Body of pancreas (tissue), 4 donors: Measurements from ENCODE around the gene MYCBPAP. TPM values are rescaled to one million over a fixed set of nuclear protein-coding genes. Genes with fewer than 3 reads are reported as not detected.

ENCODE experiments used
- ATAC-seq: fragments of 150-250 bp; one replicate; pipeline ENCODE4 v1.9.1; 2016
- DNase-seq, 4 donors: peaks; one replicate each; pipeline ENCODE4 v3.0.0-alpha.2; 2019
- H3K27ac ChIP-seq, 4 donors: fragments of 200-600 bp; sonication (generic); 1 replicate in 3 of 4; 2 replicates in 1 of 4; pipeline versions ENCODE4 v1.5.1 to v1.6.1; 2016 to 2019; ENCODE audit warnings: mild to moderate bottlenecking in 1 of 4, mixed read lengths in 1 of 4, moderate library complexity in 1 of 4
- H3K27me3 ChIP-seq, 2 donors: fragments of 200-600 bp; sonication (generic); one replicate each; pipeline ENCODE4 v1.6.0; 2016; ENCODE audit warnings: mild to moderate bottlenecking in 1 of 2
- H3K36me3 ChIP-seq, 2 donors: fragments of 200-600 bp; sonication (generic); replicated peaks in 1 of 2; 2 replicates each; pipeline ENCODE4 v1.5.1; 2016; ENCODE audit warnings: low read depth in 2 of 2; ENCODE audit not compliant: insufficient read depth in 1 of 2
- H3K4me1 ChIP-seq: fragments of 200-600 bp; sonication (generic); one replicate; pipeline ENCODE4 v1.6.0; 2016
- H3K4me3 ChIP-seq, 2 donors: fragments of 200-600 bp; sonication (generic); 1 replicate in 1 of 2; 2 replicates in 1 of 2; pipeline ENCODE4 v1.5.1; 2016 to 2019
- H3K9me3 ChIP-seq, 3 donors: fragments of 200-600 bp; sonication (generic); 1 replicate in 2 of 3; 2 replicates in 1 of 3; pipeline ENCODE4 v1.5.1; 2016
- CTCF ChIP-seq, 7 experiments: fragments of 450-650 bp in 4 of 7; fragments of 200-600 bp in 3 of 7; sonication (generic) in 3 of 7; IDR thresholded peaks; one replicate each; pipeline ENCODE4 v1.5.1; 2016 to 2019; ENCODE audit warnings: antibody characterized with exemption in 7 of 7
- POLR2A ChIP-seq, 3 donors: fragments of 450-650 bp; IDR thresholded peaks; one replicate each; pipeline ENCODE4 v1.6.1; 2016; ENCODE audit warnings: antibody characterized with exemption in 3 of 3, mild to moderate bottlenecking in 2 of 3
- WGBS, 2 donors: methylation state at CpG; one replicate each; pipeline ENCODE4 v1.1.5; 2017; 5-methylcytosine and 5-hydroxymethylcytosine counted together
- intact Hi-C: fragments of 100-400 bp; cut with DNase I; formaldehyde crosslinking; loops from one replicate; pipeline ENCODE4 v1.15.1; 2023
- total RNA-seq, 2 donors: library from RNA; depleted of rRNA; stranded (reverse); fragments of >200 nt; gene quantifications; one replicate each; pipeline ENCODE4 v1.1.0, GENCODE V29; 2016

MYCBPAP gene
- total RNA-seq, 2 donors from 2014 or later = 0.33 TPM; not detected in 1

- Histone ChIP-seq H3K4me3 (no peak overlapping the region), H3K36me3 (no peaks in the 10 kb centered on the region), H3K27me3 (no peaks in the 10 kb centered on the region), H3K9me3 (no peaks in the 10 kb centered on the region), H3K4me1 (peaks cover 17% of the 10 kb centered on the region), H3K27ac (no peak overlapping the region)
- TF ChIP-seq POLR2A (IDR thresholded peaks at IDR 0.05) (no peak), CTCF (IDR thresholded peaks at IDR 0.05) (no peak)
- 66 to 85% methylated on average over 3 to 13 of the region's 13 CpGs for WGBS, 2 donors
- DNase-seq = no peak
- ATAC-seq = no peak
- intact Hi-C loops = no loop called here
Measured at GRCh38 chr17:50467855-50468303, 40.4 kb upstream of the MYCBPAP start.

GRCh38 chr17:50468304-50469207 lies 39.7 kb upstream of the MYCBPAP start, which contains the start of gene CHAD:
TSS of gene CHAD (minus strand) at chr17:50468880. CDS start at chr17:50468813, 67 bp downstream.
- 55 to 80% methylated on average over 25 to 70 of the region's 71 CpGs for WGBS, 2 donors
- TF ChIP-seq CTCF (IDR thresholded peaks at IDR 0.05) (no peak), POLR2A (IDR thresholded peaks at IDR 0.05) (no peak)
- ATAC-seq (no peak), DNase-seq (no peak)
- Histone ChIP-seq H3K4me3 (no peak within 1 kb of the TSS), H3K27ac (no peak within 1 kb of the TSS), H3K27me3 (no peaks in the 10 kb centered on the region), H3K36me3 (no peaks in the 10 kb centered on the region), H3K9me3 (no peaks in the 10 kb centered on the region), H3K4me1 (peaks cover 14% of the 10 kb centered on the region)
- intact Hi-C loops = no loop called here

- Histone ChIP-seq H3K27ac (no peak overlapping the region), H3K9me3 (no peaks in the 10 kb centered on the region), H3K4me1 (peaks cover 20% of the 10 kb centered on the region), H3K4me3 (no peak overlapping the region), H3K27me3 (no peaks in the 10 kb centered on the region), H3K36me3 (no peaks in the 10 kb centered on the region)
- DNase-seq (no peak), ATAC-seq (no peak)
- WGBS, 2 donors = 22 to 77% methylated on average over 19 to 20 of the region's 37 CpGs
- intact Hi-C loops = no loop called here
- TF ChIP-seq CTCF (IDR thresholded peaks at IDR 0.05) (no peak), POLR2A (IDR thresholded peaks at IDR 0.05) (no peak)
Measured at GRCh38 chr17:50469208-50469605, 39.0 kb upstream of the MYCBPAP start.

GRCh38 chr17:50469671-50470305 lies 38.5 kb upstream of the MYCBPAP start:
- Histone ChIP-seq H3K36me3 (no peaks in the 10 kb centered on the region), H3K9me3 (no peaks in the 10 kb centered on the region), H3K4me3 (no peak overlapping the region), H3K27ac (no peak overlapping the region), H3K27me3 (no peaks in the 10 kb centered on the region), H3K4me1 (peaks cover 26% of the 10 kb centered on the region)
- ATAC-seq (no peak), DNase-seq (no peak)
- TF ChIP-seq POLR2A (IDR thresholded peaks at IDR 0.05) = no peak
- TF ChIP-seq CTCF (IDR thresholded peaks at IDR 0.05) = no peak
- WGBS, 2 donors = 73 to 86% methylated on average over 16 to 17 of the region's 19 CpGs
- intact Hi-C loops = loop anchor here (10.0 kb wide), 1 partner anchor 105 kb away; no protein-coding TSS in a partner anchor
